DOHH2 (cell line): ENCODE results near the gene SKAP1.

ENCODE experiments used
- H3F3A ChIP-seq: fragments of 200-600 bp; sonication (generic), shearing (Covaris generic); 2 replicates; pipeline ENCODE4 v1.6.0; 2016; ENCODE audit warnings: antibody characterized with exemption, mild to moderate bottlenecking; ENCODE audit not compliant: control insufficient read depth, insufficient read depth
- H3K27ac ChIP-seq: fragments of 200-600 bp; sonication (generic); 2 replicates; pipeline ENCODE4 v1.5.1; 2014; ENCODE audit warnings: low read depth, mild to moderate bottlenecking, low read length, moderate library complexity
- H3K27me3 ChIP-seq: fragments of 200-600 bp; sonication (generic); 2 replicates; pipeline ENCODE4 v1.6.1; 2014; ENCODE audit warnings: mild to moderate bottlenecking, low read length, mixed read lengths; ENCODE audit not compliant: control insufficient read depth
- H3K36me3 ChIP-seq: fragments of 200-600 bp; sonication (generic); 2 replicates; pipeline ENCODE4 v1.6.1; 2014; ENCODE audit warnings: mild to moderate bottlenecking, low read length, moderate library complexity, mixed read lengths; ENCODE audit not compliant: control insufficient read depth
- H3K4me1 ChIP-seq: fragments of 200-600 bp; sonication (generic); 2 replicates; pipeline ENCODE4 v1.6.1; 2014; ENCODE audit warnings: mild to moderate bottlenecking, low read length, mixed read lengths; ENCODE audit not compliant: control insufficient read depth
- H3K4me2 ChIP-seq: fragments of 200-600 bp; sonication (generic); 2 replicates; pipeline ENCODE4 v1.6.0; 2014; ENCODE audit warnings: mild to moderate bottlenecking, low read length, moderate library complexity
- H3K4me3 ChIP-seq: fragments of 200-600 bp; sonication (generic); 2 replicates; pipeline ENCODE4 v1.5.1; 2014; ENCODE audit warnings: mild to moderate bottlenecking, low read length, mixed read lengths
- H3K79me2 ChIP-seq: fragments of 200-600 bp; sonication (generic); 2 replicates; pipeline ENCODE4 v1.6.1; 2014; ENCODE audit warnings: mild to moderate bottlenecking, low read length, mixed read lengths; ENCODE audit not compliant: control insufficient read depth
- H3K9me2 ChIP-seq: fragments of 200-600 bp; sonication (generic); replicated peaks from 2 replicates; pipeline ENCODE4 v1.6.1; 2014; ENCODE audit warnings: mild to moderate bottlenecking, low read length, mixed read lengths; ENCODE audit not compliant: control insufficient read depth
- H3K9me3 ChIP-seq: fragments of 200-600 bp; sonication (generic); 2 replicates; pipeline ENCODE4 v1.6.1; 2014; ENCODE audit warnings: antibody characterized with exemption, low read length, mixed read lengths; ENCODE audit not compliant: control insufficient read depth, insufficient read depth
- H4K20me1 ChIP-seq: fragments of 200-600 bp; sonication (generic); 2 replicates; pipeline ENCODE4 v1.6.0; 2014; ENCODE audit warnings: low read depth, mild to moderate bottlenecking, antibody characterized with exemption, low read length, moderate library complexity; ENCODE audit not compliant: control insufficient read depth, insufficient read depth
- EZH2phosphoT487 ChIP-seq: fragments of 200-600 bp; sonication (generic); IDR thresholded peaks from 2 replicates; pipeline ENCODE4 v1.6.1; 2017; ENCODE audit warnings: borderline replicate concordance, mild to moderate bottlenecking, antibody characterized with exemption, low read length, moderate library complexity, mixed read lengths
- TF ChIP-seq, protein P1 (sequence below): fragments of 200-600 bp; sonication (generic); IDR thresholded peaks from one replicate; pipeline ENCODE4 v1.5.1; 2014; ENCODE audit warnings: antibody characterized with exemption, mild to moderate bottlenecking, low read depth, low read length; ENCODE audit not compliant: poor library complexity, severe bottlenecking

Gene SKAP1

DNA sequence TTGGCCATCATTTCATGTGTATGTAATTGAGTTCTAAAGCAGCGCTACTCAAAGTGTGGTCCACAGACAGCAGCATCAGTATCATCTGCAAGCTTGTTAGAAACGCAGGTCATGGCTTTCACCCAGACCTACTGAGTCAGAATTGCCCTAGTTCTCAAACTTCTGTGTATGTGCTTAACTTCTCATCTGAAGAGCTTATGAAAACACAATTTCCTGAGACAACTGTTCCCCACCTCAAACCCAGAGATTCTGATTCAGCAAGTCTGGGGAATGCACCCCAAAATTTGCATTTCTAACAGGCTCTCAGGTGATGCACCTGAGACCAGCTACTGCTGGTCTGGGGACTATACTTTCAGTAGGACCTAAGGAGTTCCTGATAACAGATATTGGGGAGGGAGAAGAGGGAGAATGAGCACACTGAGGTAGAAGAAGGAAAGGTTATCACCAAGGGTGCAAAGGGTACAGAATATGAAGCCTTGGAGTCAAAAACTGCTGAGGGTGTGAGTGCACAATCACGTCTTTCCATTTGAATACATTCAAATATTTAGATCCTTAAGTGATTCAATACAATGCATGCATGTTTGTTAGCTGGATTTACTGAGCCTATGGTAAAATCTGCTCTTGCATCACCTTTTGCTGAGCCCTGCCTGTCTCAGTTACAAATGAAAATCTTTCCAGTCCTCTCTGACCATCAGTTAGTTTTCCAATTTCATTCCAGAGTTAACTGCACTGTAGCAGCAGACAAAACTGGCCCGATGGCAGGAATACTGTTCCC is 29.2 kb upstream of the SKAP1 start:
- no peak for TF ChIP-seq EZH2phosphoT487
- TF ChIP-seq, protein P1, sequence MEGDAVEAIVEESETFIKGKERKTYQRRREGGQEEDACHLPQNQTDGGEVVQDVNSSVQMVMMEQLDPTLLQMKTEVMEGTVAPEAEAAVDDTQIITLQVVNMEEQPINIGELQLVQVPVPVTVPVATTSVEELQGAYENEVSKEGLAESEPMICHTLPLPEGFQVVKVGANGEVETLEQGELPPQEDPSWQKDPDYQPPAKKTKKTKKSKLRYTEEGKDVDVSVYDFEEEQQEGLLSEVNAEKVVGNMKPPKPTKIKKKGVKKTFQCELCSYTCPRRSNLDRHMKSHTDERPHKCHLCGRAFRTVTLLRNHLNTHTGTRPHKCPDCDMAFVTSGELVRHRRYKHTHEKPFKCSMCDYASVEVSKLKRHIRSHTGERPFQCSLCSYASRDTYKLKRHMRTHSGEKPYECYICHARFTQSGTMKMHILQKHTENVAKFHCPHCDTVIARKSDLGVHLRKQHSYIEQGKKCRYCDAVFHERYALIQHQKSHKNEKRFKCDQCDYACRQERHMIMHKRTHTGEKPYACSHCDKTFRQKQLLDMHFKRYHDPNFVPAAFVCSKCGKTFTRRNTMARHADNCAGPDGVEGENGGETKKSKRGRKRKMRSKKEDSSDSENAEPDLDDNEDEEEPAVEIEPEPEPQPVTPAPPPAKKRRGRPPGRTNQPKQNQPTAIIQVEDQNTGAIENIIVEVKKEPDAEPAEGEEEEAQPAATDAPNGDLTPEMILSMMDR: no peak
- no peak overlapping the region for H3K4me2 ChIP-seq
- no peaks in the 10 kb centered on the region for H4K20me1 ChIP-seq
- H3K4me3 ChIP-seq: no peak overlapping the region
- H3K36me3 ChIP-seq: no peaks in the 10 kb centered on the region
- no peaks in the 10 kb centered on the region for H3K9me2 ChIP-seq
- no peaks in the 10 kb centered on the region for H3K79me2 ChIP-seq
- peaks cover 14% of the 10 kb centered on the region for H3K4me1 ChIP-seq
- H3K27ac ChIP-seq: no peak overlapping the region
- no peaks in the 10 kb centered on the region for H3F3A ChIP-seq
- peaks cover 67% of the 10 kb centered on the region for H3K27me3 ChIP-seq
- no peaks in the 10 kb centered on the region for H3K9me3 ChIP-seq

GRCh38 chr17:48457080-48457836 is 27.2 kb upstream of the SKAP1 start:
- Histone ChIP-seq H3F3A (peaks cover 7% of the 10 kb centered on the region; the same call in 1 of the 2 replicates), H3K79me2 (no peaks in the 10 kb centered on the region), H3K4me2 (peak overlapping the region; percentile 11; the same call in 1 of the 2 replicates), H3K27me3 (peaks cover 52% of the 10 kb centered on the region), H3K27ac (no peak overlapping the region), H3K4me3 (no peak overlapping the region), H4K20me1 (no peaks in the 10 kb centered on the region), H3K36me3 (no peaks in the 10 kb centered on the region), H3K4me1 (peaks cover 25% of the 10 kb centered on the region), H3K9me2 (no peaks in the 10 kb centered on the region), H3K9me3 (no peaks in the 10 kb centered on the region)
- no peak for TF ChIP-seq EZH2phosphoT487
- TF ChIP-seq, protein P1: peak; percentile 94

DNA sequence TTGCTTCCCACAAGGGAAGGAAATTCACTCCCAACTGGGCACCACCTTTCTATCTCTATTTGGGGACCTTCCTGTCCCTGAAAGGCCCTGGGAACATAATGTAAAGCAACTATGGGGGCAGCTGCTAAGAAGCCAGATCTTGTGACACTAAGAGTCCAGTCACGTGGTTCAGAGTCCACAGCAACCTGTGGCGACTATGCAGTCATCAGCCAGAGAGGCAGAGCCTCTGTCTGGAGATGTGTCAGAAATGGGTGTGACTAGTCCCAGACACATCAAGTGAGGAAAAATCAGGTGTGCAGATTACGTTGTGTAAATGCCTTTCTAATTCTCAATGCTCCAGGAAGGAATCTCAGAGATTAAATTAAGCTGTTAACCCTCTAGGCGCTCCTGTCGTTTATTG is 26.6 kb upstream of the SKAP1 start:
- Histone ChIP-seq H4K20me1 (no peaks in the 10 kb centered on the region), H3K4me1 (peaks cover 25% of the 10 kb centered on the region), H3K36me3 (no peaks in the 10 kb centered on the region), H3K27ac (no peak overlapping the region), H3K4me2 (no peak overlapping the region), H3K4me3 (no peak overlapping the region), H3F3A (peaks cover 7% of the 10 kb centered on the region; the same call in 1 of the 2 replicates), H3K9me2 (no peaks in the 10 kb centered on the region), H3K79me2 (no peaks in the 10 kb centered on the region), H3K9me3 (no peaks in the 10 kb centered on the region), H3K27me3 (peaks cover 46% of the 10 kb centered on the region)
- TF ChIP-seq, protein P1: no peak
- no peak for TF ChIP-seq EZH2phosphoT487
